ENCODE results near the gene ZG16. TPM values are rescaled to one million over a fixed set of nuclear protein-coding genes. Genes with fewer than 3 reads are reported as not detected.
"Not testable (repeated sequence)": the region's sequence is repeated elsewhere in the genome, so short reads cannot be mapped to it uniquely, and the experiment has no call there.

The ZG16 gene, protein sequence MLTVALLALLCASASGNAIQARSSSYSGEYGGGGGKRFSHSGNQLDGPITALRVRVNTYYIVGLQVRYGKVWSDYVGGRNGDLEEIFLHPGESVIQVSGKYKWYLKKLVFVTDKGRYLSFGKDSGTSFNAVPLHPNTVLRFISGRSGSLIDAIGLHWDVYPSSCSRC
- not detected in 2 replicates for total RNA-seq (2014; rRNA removed)
- polyA plus RNA-seq (2012) = not detected

DNA sequence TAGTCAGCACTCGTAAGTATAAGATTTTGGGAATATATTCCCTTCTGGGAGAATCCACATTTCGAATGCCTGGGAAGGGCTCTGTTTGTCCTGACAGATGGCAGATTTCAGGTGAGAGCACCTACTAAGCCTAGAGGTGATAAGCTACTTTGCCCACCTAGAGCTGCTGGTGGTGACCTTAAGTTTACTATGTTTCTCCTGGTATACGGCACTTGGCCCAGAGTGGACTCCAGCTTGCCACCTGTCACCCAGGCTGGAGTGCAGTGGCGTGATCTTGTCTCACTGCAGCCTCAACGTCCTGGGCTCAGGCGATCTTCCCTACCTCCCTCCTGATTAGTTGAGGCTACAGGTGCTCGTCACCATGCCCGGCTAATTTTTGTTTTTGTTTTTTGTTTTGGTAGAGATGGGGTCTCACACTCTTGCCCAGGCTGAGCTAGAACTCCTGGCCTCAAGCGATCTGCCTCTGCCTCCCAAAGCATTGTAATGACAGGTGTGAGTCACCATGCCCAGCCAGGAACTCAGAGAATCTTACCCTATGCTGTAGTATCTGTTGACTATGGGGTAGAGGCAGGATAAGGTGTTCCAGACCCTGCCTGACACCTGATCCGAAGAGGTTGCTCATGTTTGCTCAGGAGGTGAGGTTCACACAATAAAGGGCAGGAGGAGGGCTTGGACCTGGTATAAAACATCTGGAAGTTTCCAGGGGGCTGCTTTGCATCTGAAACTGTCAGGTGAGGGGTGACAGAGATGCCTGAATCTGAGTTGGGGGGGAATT is at the start of gene ZG16:
Gene ZG16, plus strand, starts transcription at position 681 of the 775 bp plus-strand sequence. CDS start 1,011 bp downstream, outside the sequence.
- no peak for DNase-seq (ENCODE audit: low read depth)

DNA sequence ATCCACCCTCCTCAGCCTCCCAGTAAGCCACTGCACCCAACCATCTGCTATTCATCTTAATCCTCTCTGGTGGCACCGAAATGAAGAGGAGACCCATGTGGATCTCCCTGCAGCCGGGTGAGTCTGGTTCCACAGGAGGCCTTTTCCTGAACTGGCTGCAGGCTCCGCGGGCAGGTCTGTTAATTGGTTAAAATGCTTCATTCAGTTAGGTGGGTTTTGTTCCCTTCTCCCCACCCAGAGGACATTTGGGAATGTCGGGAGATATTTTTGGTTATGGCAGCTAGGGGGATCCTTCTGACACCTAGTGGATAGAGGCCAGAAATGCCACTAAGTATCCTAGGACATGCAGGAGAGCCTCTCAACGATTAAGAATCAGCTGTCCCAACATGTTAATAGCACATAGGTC is 48.9 kb upstream of the ZG16 start:
- DNase-seq (ENCODE audit: low read depth) = peak; percentile 68

DNA sequence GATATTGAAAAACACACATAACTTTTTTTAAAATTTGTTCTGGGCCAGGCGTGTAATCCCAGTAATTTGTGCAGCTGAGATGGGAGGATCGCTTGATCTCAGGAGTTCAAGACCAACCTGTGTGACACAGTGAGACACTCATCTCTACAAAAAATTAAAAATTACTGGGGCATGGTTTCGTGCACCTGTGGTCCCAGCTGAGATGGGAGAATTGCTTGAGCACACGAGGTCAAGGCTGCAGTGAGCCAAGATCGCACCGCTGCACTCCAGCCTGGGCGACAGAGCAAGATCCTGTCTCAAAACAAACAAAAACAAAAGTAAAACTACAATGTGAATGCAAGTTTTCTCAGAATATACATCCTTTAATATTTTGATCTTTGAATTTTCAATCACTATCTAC is 47.4 kb upstream of the ZG16 start:
- DNase-seq (ENCODE audit: low read depth) = no peak

DNA sequence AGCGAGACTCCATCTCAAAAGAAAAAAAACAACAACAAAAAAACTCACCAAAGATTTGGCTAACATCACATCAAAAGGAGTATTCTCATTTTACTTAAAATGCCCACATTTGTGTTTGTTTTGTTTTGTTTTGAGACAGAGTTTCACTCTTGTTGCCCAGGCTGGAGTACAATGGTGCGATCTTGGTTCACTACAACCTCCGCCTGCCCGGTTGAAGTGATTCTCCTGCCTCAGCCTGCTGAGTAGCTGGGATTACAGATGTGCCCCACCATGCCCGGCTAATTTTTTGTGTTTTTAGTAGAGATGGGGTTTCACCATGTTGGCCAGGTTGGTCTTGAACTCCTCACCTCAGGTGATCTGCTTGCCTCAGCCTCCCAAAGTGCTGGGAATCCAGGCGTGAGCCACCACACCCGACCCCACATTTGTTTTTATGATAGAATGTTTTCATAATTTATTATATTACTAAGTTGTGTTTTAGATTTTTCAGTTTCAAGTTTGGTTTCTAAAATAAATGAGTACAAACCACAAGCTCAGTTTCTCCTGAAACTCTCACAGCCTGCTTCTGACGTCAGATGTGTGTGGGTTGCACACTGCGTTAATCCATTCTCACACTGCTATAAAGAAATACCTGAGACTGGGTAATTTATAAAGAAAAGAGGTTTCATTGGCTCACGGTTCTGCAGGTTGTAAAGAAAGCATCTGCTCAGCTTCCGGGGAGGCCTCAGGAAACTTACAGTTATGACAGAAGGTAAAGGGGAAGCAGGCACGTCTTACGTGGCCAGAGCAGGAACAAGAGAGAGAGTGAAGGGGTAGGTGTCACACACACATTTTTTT is 46.1 kb upstream of the ZG16 start:
- DNase-seq (ENCODE audit: low read depth) = not testable (repeated sequence)

DNA sequence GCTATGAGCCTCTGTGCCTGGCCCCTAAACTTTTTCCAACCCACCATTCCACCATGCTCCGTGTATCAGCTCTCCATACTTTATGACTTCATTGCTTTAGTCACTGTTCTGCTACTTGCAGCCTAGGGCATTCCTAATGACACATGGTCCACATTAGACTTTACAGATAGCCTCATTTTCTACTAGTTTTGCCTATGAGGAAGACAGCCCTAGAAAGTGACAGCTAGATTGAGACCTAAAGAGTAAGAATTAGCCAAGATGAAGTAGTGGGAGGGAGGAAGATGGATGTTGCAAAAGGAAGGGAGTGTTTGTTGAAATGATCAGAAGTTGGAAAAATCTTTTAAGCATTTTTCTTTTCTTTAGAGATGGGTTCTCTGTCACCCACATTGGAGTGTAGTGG is 43.3 kb upstream of the ZG16 start:
- DNase-seq (ENCODE audit: low read depth) = no peak

DNA sequence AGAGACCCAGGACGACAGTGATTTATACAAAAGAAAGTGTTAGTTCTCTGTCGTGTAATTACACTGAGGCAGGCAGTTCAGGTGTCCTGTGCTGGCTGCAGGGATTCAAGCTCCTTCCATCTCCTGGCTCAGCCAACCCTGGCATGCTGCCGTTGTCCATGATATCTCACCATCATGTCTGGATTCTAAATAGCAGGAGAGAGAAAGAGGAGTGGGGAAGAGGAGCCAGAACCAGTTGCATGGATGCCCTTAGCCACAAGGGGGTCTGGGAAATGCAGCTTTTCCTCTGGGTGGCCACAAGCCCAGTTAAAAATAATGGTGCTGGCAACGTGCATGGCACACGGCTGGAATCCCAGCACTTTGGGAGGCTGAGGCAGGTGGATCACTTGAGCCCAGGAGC is 41.9 kb upstream of the ZG16 start:
- DNase-seq (ENCODE audit: low read depth) = no peak

DNA sequence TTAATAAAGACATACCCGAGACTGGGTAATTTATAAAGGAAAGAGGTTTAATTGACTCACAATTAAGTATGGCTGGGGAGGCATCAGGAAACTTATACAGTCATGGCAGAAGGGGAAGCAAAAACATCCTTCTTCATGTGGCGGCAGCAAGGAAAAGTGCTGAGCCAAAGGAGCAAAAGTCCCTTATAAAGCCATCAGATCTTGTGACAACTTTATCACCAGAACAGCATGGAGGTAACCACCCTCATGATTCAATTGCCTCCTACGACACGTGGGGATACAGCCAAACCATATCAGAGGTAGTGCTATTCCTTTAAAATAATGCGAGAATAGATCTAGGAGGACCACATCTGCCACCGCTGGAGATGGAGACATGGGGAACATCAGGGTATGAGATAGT is 41.3 kb upstream of the ZG16 start:
- DNase-seq (ENCODE audit: low read depth) = no peak

DNA sequence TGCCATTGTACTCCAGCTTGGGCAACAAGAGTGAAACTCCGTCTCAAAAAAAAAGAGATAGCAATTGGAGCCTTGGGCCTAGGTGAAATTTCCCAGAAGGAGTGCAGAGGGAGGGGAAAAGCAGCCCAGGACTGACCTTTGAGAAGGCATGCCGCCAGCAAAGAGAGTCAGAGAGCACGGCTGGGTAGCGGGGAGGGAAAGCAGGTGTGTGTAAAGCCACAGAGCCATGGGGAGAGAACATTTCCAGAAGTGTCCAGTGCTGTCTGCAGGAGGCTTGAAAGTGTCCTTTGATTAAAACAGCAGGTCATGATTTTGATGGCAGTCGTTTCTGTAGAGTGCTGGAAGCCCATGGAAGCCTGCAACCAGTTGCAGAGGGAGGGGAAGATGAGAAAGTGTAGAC is 40.3 kb upstream of the ZG16 start:
- DNase-seq (ENCODE audit: low read depth) = no peak

DNA sequence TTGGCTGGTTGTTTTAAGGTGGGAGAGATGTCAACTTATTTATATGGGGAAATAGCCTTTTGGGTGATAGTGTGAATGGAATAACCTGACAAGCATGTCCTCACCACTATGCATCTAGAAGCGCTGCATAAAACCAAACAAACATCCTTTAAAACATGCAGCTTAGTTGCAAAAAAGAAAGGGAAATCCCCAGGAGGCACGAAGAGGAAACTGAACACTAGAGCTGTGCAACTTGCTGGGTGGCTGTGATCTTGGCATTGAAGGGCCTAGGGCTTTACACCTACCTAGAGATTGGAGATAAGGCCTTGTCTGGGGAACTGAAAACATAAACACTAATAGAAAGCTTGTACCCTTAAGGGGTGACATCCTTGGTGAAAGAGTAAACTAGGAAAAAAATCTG is 39.5 kb upstream of the ZG16 start:
- no peak for DNase-seq (ENCODE audit: low read depth)

DNA sequence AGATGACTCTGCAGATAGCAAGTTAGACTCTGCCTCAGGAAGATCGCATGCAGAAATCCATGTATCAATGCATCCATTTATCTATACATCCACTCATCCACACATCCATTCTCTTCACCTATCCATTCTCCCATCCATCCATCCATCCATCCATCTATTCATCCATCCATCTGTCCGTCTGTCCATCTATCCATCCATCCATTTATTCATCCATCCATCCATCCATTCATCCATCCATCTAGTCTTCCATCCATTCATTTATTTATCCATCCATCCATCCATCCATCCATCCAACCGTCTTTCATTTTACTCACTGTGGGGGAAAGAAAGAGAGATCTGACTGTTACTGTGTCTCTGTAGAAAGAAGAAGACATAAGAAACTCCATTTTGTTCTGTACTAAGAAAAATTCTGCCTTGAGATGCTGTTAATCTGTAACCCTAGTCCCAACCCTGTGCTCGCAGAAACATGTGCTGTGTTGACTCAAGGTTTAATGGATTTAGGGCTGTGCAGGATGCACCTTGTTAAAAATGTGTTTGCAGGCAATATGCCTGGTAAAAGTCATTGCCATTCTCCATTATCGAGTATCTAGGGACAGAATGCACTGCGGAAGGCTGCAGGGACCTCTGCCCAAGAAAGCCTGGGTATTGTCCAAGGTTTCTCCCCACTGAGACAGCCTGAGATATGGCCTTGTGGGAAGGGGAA is 38.0 kb upstream of the ZG16 start:
- DNase-seq (ENCODE audit: low read depth) = not testable (repeated sequence)

DNA sequence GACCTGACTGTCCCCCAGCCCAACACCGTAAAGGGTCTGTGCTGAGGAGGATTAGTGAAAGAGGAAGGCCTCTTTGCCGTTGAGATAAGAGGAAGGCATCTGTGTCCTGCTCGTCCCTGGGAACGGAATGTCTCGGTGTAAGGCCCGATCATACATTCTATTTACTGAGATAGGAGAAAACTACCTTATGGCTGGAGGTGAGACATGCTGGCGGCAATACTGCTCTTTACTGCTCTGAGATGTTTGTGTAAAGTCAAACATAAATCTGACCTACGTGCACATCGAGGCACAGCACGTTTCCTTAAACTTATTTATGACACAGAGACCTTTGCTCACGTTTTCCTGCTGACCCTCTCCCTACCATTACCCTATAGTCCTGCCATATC is 37.4 kb upstream of the ZG16 start:
- DNase-seq (ENCODE audit: low read depth) = not testable (repeated sequence)

DNA sequence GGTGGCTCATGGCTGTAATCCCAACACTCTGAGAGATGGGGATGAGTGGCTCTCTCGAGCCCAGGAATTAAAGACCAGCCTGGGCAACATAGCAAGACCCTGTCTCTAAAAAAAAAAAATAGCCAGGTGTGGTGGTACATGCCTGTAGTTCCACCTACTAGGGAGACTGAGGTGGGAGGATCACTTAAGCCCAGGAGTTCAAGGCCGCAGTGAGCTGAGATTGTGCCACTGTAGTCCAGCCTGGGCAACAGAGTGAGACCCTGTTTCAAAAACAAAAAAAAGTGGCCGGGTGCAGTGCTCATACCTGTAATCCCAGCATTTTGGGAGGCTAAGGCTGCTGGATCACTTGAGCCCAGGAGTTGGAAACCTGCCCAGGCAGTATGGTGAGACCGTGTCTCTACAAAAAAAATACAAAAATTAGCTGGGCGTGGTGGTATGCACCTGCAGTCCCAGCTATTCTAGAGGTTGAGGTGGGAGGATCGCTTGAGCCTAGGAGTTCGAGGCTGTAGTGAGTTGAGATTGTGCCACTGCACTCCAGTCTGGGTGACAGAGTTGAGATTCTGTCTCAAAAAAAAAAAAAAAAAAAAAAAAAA is 35.3 kb upstream of the ZG16 start:
- DNase-seq (ENCODE audit: low read depth) = no peak

DNA sequence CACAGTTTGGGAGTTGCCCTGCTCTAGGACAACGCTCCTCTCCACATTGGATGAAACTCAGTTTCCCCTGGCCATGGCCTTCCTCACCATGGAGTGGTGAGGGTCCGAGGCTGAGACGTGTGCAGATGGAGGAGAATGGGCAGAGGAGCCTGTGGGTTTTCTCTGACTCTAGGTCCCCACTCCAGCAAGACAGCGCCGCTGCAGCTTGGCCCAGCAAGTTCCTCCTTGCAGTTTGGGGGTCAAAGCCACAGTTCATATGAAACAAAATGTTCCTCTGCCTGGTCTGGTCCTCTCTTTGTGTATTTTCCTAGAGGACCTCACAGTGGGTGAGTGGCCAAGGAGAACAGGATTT is 34.6 kb upstream of the ZG16 start:
- DNase-seq (ENCODE audit: low read depth) = no peak

DNA sequence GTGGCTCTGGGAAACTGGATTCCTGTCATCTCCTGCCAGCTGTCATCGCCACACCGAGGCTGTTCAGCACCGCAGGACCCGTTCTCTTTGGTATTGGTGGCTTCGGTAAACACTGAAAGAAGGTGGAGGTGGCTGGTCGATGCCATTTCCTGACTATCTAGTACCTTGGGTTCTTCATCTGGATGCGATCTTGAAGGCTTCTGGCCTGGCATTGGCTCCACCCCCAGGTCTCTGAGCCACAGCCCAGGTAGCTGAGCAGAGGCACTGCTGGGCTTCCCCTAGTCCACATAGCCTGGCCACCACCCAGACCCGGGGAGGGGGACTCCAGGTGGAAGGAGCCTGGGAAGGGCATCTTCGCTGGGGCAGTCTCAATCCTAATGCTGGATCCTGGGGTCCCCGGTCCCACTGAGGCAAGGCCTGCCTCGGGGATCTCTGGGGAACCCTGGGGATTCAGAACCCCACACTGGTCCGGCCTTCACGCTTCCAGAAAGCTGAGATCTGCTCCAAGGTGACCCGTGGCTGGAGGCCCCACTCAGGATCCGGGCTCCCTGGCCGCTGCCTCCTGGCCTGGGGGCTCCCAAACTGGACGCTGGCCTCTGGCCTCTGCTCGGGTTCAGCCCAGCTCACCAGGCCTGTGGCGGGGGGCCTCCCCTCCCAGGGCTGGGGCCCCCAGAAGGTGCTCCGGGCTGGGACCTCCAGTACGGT is 34.1 kb upstream of the ZG16 start:
- DNase-seq (ENCODE audit: low read depth) = no peak

DNA sequence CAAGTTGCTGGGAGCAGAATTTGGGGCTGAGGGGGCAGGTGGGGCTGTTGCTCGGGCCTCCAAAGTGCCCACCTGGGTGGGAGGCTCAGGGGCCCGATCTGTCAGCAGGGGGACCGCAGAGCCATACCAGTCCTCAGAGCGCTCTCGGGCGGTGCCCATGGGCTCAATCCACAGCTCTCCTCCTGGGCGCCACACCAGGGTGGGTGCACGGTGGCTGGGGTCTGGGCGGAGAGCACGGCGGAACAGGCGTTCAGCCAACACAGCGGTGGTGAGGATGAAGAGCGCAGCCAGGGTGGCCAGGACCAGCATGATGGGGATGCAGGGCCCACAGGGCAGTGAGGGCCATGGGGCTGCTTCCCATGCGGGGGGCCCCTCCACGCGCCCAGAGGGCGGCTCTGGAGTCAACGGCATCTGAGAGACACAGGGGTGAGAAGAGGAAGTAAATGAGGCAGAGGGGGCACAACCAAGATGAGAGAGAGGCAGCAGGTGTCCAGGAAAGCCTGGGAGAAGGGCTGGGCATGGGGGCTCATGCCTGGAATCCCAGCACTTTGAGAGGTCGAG is 33.4 kb upstream of the ZG16 start:
- no peak for DNase-seq (ENCODE audit: low read depth)

DNA sequence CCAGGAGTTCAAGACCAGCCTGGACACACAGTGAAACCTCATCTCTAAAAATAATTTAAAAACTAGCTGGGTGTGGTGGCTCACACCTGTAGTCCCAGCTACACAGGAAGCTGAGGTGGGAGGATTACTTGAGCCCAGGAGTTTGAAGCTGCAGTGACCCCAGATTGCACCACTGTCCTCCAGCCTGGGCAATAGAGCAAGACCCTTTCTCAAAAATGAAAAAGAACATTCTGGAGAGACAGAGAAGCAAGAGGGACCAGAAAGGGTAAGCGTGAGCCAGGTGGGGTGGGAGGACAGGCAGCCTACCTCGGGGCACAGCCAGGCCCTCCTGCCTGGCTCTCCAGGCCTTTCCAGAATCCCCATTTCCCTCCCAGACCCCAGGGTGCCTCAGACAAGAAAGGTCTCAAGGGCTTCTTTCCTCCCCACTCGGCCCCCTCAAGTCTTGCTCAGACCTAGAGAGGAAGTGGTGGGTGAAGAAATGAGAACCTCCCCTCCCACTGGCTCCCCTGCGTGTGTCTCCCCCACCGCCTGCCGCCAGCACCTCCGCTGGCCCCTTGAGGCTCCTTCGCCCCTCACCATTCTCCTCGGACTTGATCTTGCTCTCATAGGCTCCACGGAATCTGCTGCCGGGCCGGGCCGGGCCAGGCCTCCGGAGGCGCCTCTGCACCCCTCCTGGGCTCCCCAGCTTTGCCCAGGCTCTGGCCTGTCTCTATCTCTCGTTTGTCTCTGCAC is 32.8 kb upstream of the ZG16 start:
- DNase-seq (ENCODE audit: low read depth) = no peak

DNA sequence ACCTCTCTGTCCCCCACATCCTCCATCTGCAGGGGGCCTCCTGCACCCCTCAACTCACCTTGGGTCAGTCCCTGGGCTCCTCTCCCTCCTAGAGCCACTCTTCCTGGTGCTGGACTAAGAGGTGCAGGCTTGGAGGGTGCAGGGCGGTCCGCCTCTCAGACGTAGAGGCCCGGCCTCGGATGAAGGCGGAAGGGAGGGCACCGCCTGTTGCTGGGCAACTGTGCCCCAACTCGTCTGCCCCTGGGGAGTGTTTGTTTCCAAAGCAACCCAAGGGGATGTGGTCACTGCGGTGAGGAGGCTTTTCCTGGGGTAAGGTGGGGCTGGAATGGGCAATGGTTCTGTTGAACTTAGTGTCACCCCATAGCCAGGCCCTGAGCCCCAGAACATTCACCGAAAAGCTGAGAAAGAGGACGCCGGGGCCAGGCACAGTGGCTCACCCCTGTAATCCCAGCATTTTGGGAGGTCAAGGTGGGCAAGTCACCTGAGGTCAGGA is 32.2 kb upstream of the ZG16 start, which contains the start of gene C16orf54:
Gene C16orf54, minus strand, starts transcription at position 138 of the 493 bp plus-strand sequence. CDS start 1,039 bp downstream, outside the sequence.
- DNase-seq (ENCODE audit: low read depth) = no peak

DNA sequence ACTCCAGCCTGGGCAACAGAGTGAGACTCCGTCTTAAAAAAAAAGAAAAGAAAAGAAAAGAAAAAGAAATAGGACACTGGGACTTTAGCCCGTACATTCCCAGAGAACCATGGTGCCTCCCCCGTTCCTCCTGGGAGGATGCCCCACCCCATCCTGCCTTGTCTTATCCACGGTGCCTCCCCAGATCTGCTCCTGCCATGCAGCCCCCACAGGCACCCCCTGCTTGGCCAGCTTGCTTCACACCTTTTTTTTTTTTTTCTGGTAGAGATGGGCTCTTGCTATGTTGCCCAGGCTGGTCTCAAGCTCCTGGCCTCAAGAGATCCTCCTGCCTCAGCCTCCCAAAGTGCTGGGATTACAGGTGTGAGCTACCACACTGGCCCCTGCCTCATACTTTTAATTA is 31.5 kb upstream of the ZG16 start:
- not testable (repeated sequence) for DNase-seq (ENCODE audit: low read depth)

DNA sequence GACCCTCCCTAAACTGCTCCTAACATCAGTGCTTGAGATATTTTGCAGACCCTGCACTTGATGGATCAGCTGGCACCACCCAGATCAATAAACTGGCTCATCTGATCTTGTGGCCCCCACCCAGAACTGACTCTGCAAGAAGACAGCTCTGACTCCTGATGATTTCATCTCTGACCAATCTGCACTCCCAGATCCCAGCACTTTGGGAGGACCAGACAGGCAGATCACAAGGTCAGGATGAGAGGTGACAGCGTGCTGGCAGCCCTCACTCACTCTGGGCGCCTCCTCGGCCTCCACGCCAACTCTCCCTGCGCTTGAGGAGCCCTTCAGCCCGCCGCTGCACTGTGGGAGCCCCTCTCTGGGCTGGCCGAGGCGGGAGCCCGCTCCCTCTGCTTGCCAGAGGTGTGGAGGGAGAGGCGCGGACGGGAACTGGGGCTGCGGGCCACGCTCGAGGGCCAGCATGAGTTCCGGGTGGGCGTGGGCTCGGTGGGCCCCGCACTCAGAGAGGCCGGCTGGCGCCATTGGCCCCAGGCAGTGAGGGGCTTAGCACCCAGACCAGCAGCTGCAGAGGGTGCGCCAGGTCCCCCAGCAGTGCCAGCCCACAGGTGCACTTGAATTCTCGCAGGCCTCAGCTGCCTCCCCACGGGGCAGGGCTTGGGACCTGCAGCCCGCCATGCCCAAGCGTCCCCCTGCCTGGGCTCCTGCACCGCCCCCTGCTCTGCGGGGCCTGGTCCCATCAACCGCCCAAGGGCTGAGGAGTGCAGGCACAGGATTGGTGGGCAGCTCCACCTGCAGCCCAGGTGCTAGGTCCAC is 29.9 kb upstream of the ZG16 start:
- DNase-seq (ENCODE audit: low read depth) = no peak

Data from LHCN-M2 (cell line).